ENCODE results near the gene DDB1. TPM values are rescaled to one million over a fixed set of nuclear protein-coding genes. Genes with fewer than 3 reads are reported as not detected.

DDB1 gene
- total RNA-seq, 1 donor from 2014 or later, result 218 TPM

GRCh38 chr11:61279934-61280659 is 52.8 kb downstream of the DDB1 start:
- H3K4me1 Mint-ChIP-seq, result no peaks in the 10 kb centered on the region
- POLR2A ChIA-PET, result no interaction called here
- no peaks in the 10 kb centered on the region for H3K36me3 Mint-ChIP-seq (ENCODE audit: low read depth)
- no peaks in the 10 kb centered on the region for H3K27me3 Mint-ChIP-seq
- DNase-seq, result no peak
- no peak overlapping the region for H3K4me3 Mint-ChIP-seq
- no peak for TF ChIP-seq CTCF (IDR thresholded peaks at IDR 0.05)
- H3K27ac Mint-ChIP-seq, result no peak overlapping the region
- CTCF ChIA-PET, result no interaction called here
- peaks cover 5% of the 10 kb centered on the region for H3K9me3 Mint-ChIP-seq
- intact Hi-C loops (cut with micrococcal nuclease), result no loop called here
- no peak for ATAC-seq (ENCODE audit: low read depth)

- Mint-ChIP-seq H3K4me1 (no peaks in the 10 kb centered on the region), H3K4me3 (no peak overlapping the region), H3K9me3 (peaks cover 2% of the 10 kb centered on the region), H3K27ac (no peak overlapping the region), H3K27me3 (no peaks in the 10 kb centered on the region), H3K36me3 (ENCODE audit: low read depth) (no peaks in the 10 kb centered on the region)
- ATAC-seq (ENCODE audit: low read depth) (no peak), DNase-seq (no peak)
- TF ChIP-seq CTCF (IDR thresholded peaks at IDR 0.05), result no peak
- POLR2A ChIA-PET, result no interaction called here
- intact Hi-C loops (cut with micrococcal nuclease), result no loop called here
- CTCF ChIA-PET, result no interaction called here
These were observed 54.9 kb downstream of the DDB1 start for GRCh38 chr11:61278001-61278470.

- Mint-ChIP-seq H3K27ac (no peak overlapping the region), H3K36me3 (ENCODE audit: low read depth) (no peaks in the 10 kb centered on the region), H3K9me3 (peaks cover 2% of the 10 kb centered on the region), H3K4me1 (no peaks in the 10 kb centered on the region), H3K27me3 (no peaks in the 10 kb centered on the region), H3K4me3 (no peak overlapping the region)
- DNase-seq, result no peak
- POLR2A ChIA-PET, result no interaction called here
- ATAC-seq (ENCODE audit: low read depth), result no peak
- CTCF ChIA-PET, result no interaction called here
- TF ChIP-seq CTCF (IDR thresholded peaks at IDR 0.05), result no peak
- intact Hi-C loops (cut with micrococcal nuclease), result no loop called here
These were observed 55.5 kb downstream of the DDB1 start for GRCh38 chr11:61277186-61278000.

GRCh38 chr11:61275191-61275590 is 57.7 kb downstream of the DDB1 start:
- DNase-seq (no peak), ATAC-seq (ENCODE audit: low read depth) (no peak)
- Mint-ChIP-seq H3K4me1 (no peaks in the 10 kb centered on the region), H3K27me3 (no peaks in the 10 kb centered on the region), H3K4me3 (no peak overlapping the region), H3K36me3 (ENCODE audit: low read depth) (no peaks in the 10 kb centered on the region), H3K9me3 (no peaks in the 10 kb centered on the region), H3K27ac (no peak overlapping the region)
- intact Hi-C loops (cut with micrococcal nuclease), result no loop called here
- POLR2A ChIA-PET, result no interaction called here
- CTCF ChIA-PET, result no interaction called here
- no peak for TF ChIP-seq CTCF (IDR thresholded peaks at IDR 0.05)

- H3K4me1 Mint-ChIP-seq, result no peaks in the 10 kb centered on the region
- no peak overlapping the region for H3K4me3 Mint-ChIP-seq
- ChIA-PET CTCF (no interaction called here), POLR2A (no interaction called here)
- no peaks in the 10 kb centered on the region for H3K27me3 Mint-ChIP-seq
- TF ChIP-seq CTCF (IDR thresholded peaks at IDR 0.05), result no peak
- intact Hi-C loops (cut with micrococcal nuclease), result no loop called here
- H3K27ac Mint-ChIP-seq, result no peak overlapping the region
- ATAC-seq (ENCODE audit: low read depth) (no peak), DNase-seq (no peak)
- no peaks in the 10 kb centered on the region for H3K36me3 Mint-ChIP-seq (ENCODE audit: low read depth)
- no peaks in the 10 kb centered on the region for H3K9me3 Mint-ChIP-seq
These were observed 58.8 kb downstream of the DDB1 start for GRCh38 chr11:61274084-61274483.

Data from activated B cell treated with CpG ODN at 0.5 μM for 24 hours (primary cell).